ENCODE data around the gene NOL7.
A peak's percentile ranks its signal among the peaks of the same experiment; 100 is the strongest.

Gene NOL7

GRCh38 chr6:13624871-13625288, 9.7 kb downstream of the NOL7 start:
- peak; percentile 16 for DNase-seq (ENCODE audit: extremely low read depth, insufficient read length)
- Histone ChIP-seq H3K4me3 (replicated peaks; ENCODE audit: low read depth, low read length) (no peak overlapping the region), H3K27me3 (replicated peaks; ENCODE audit: control insufficient read depth, insufficient read depth, low read length) (no peaks in the 10 kb centered on the region), H3K36me3 (ENCODE audit: control insufficient read depth, insufficient read depth, low read length) (peaks cover 4% of the 10 kb centered on the region)
- TF ChIP-seq CTCF (IDR thresholded peaks at IDR 0.05; ENCODE audit: insufficient read depth, low read length, poor library complexity, severe bottlenecking), result peak; percentile 59

DNA sequence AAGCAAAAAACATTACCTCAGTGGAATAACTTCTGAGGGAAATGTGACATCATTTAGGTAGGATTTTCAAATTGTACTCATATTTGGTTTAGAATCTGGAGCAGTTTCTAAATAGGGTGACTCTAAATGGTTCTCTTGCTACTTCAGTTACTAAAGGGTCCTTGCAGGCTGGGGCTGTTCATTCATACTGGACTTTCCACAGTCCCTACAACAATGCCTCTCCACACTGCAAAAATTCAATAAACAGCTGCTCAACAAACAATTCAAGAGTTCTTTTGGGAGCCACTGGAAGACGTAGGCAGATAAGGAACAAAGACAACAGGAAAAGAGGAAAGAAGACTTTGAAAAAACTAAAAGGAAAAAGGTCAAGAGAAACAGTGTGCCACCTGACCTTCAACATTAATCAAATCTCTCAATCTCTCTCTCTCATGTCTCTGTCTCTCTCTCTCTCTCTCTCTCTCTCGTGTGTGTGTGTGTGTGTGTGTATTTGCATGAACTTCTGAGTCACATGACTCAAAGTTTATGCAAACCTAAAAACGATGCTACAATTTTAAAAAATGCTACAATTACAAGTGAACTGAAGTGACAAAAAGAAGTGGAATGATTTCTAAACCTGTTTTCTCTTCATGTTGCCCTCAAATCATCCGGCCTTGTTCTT, 14.5 kb downstream of the NOL7 start:
- DNase-seq (ENCODE audit: extremely low read depth, insufficient read length), result no peak
- Histone ChIP-seq H3K27me3 (replicated peaks; ENCODE audit: control insufficient read depth, insufficient read depth, low read length) (no peaks in the 10 kb centered on the region), H3K36me3 (ENCODE audit: control insufficient read depth, insufficient read depth, low read length) (peaks cover 1% of the 10 kb centered on the region), H3K4me3 (replicated peaks; ENCODE audit: low read depth, low read length) (no peak overlapping the region)
- TF ChIP-seq CTCF (IDR thresholded peaks at IDR 0.05; ENCODE audit: insufficient read depth, low read length, poor library complexity, severe bottlenecking), result no peak

GRCh38 chr6:13630499-13630898, 15.4 kb downstream of the NOL7 start:
- TF ChIP-seq CTCF (IDR thresholded peaks at IDR 0.05; ENCODE audit: insufficient read depth, low read length, poor library complexity, severe bottlenecking), result no peak
- Histone ChIP-seq H3K36me3 (ENCODE audit: control insufficient read depth, insufficient read depth, low read length) (peaks cover under 1% of the 10 kb centered on the region), H3K27me3 (replicated peaks; ENCODE audit: control insufficient read depth, insufficient read depth, low read length) (no peaks in the 10 kb centered on the region), H3K4me3 (replicated peaks; ENCODE audit: low read depth, low read length) (no peak overlapping the region)
- no peak for DNase-seq (ENCODE audit: extremely low read depth, insufficient read length)

DNA sequence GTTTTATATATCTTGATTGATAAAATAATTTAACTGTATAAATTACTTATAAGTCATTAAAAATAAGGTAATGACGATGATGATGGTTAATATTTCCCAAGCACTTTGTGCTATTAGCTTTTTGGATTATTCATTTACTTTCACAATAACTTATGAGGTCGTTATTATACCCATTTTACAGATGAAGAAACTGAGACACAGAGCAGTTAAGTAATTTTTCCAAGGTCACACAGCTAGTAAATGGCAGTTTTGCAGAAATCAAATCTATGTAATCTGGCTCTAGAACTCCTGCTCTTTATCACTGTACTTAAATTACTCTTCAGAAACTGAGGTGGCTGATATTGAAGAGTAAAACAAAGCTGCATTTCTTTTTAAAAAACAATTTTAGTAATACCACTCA, 18.2 kb downstream of the NOL7 start:
- H3K27me3 ChIP-seq (replicated peaks; ENCODE audit: control insufficient read depth, insufficient read depth, low read length), result no peaks in the 10 kb centered on the region
- DNase-seq (ENCODE audit: extremely low read depth, insufficient read length), result no peak
- H3K4me3 ChIP-seq (replicated peaks; ENCODE audit: low read depth, low read length), result no peak overlapping the region
- TF ChIP-seq CTCF (IDR thresholded peaks at IDR 0.05; ENCODE audit: insufficient read depth, low read length, poor library complexity, severe bottlenecking), result no peak
- no peaks in the 10 kb centered on the region; the same call in none of the 2 replicates for H3K36me3 ChIP-seq (ENCODE audit: control insufficient read depth, insufficient read depth, low read length)

DNA sequence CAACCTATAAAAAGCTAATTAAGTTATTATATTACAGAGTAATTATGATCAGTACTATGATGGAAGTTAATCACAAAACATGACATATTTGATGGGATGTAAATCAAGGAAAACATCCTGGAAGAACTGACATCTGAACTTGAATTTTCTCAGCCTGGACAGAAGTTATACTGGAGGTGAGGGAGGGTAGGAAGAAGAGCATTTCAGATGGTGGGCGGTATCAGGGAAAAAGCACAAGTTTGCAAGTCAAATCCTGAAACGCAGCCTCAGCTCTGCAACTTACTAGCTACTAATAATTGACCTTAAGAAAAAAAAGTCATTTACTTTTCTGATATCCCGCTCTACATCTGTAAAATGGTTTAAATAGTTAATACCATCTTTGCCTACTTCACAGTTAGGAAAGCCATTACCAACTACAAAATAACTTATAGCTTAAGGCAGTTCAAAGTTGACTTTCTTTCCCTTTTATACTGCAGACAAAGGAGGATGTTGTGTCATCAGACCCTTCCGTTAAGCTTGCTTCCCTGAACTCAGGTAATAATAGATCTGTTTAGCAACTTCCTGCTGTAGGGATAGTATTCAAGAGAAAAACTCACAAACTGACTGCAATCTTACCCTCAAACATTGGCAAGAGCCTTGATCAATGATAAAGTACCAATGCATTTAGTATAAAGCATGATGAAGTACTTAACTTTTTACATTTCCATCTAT, 21.0 kb downstream of the NOL7 start:
- no peak for DNase-seq (ENCODE audit: extremely low read depth, insufficient read length)
- no peak for TF ChIP-seq CTCF (IDR thresholded peaks at IDR 0.05; ENCODE audit: insufficient read depth, low read length, poor library complexity, severe bottlenecking)
- H3K4me3 ChIP-seq (replicated peaks; ENCODE audit: low read depth, low read length), result no peak overlapping the region
- H3K27me3 ChIP-seq (replicated peaks; ENCODE audit: control insufficient read depth, insufficient read depth, low read length), result no peaks in the 10 kb centered on the region
- H3K36me3 ChIP-seq (ENCODE audit: control insufficient read depth, insufficient read depth, low read length), result no peaks in the 10 kb centered on the region; the same call in none of the 2 replicates

Data from GM06990 (cell line).